Testis (tissue), 3 donors: ENCODE measurements around the gene PCBP2. TPM values are rescaled to one million over a fixed set of nuclear protein-coding genes. Genes with fewer than 3 reads are reported as not detected.

Experiments used
- DNase-seq: peaks from one replicate; pipeline ENCODE4 v3.0.0-alpha.2; 2019
- H3K27ac ChIP-seq, 2 donors: fragments of 200-600 bp; sonication (generic); one replicate each; pipeline ENCODE4 v1.5.1; 2019
- H3K27me3 ChIP-seq: fragments of 200-600 bp; sonication (generic); one replicate; pipeline ENCODE4 v1.5.1; 2019
- H3K36me3 ChIP-seq: fragments of 200-600 bp; sonication (generic); one replicate; pipeline ENCODE4 v1.5.1; 2017; ENCODE audit warnings: low read depth; ENCODE audit errors: missing control alignments
- H3K4me1 ChIP-seq: fragments of 200-600 bp; sonication (generic); one replicate; pipeline ENCODE4 v1.5.1; 2019
- H3K4me3 ChIP-seq, 2 donors: fragments of 200-600 bp; sonication (generic); one replicate each; pipeline ENCODE4 v1.5.1; 2017 to 2019
- H3K9me3 ChIP-seq: fragments of 200-600 bp; sonication (generic); one replicate; pipeline ENCODE4 v1.5.1; 2017
- POLR2A ChIP-seq: fragments of 450-650 bp; IDR thresholded peaks from one replicate; pipeline ENCODE4 v1.6.1; 2017; ENCODE audit warnings: antibody characterized with exemption, mild to moderate bottlenecking, moderate library complexity
- WGBS, 2 donors: methylation state at CpG; one replicate each; pipeline ENCODE4 v1.1.5; 2018; 5-methylcytosine and 5-hydroxymethylcytosine counted together
- intact Hi-C: fragments of 100-400 bp; cut with DNase I; formaldehyde crosslinking; loops from one replicate; pipeline ENCODE4 v1.15.1; 2023; ENCODE audit warnings: low total_unique reads
- polyA plus RNA-seq: library from polyadenylated mRNA; stranded (reverse); fragments of 350-450 nt; fragmentation: Illumina TruSeq; extraction: RNeasy Lipid Tissue Mini Kit (QIAGEN cat#74804); gene quantifications from one replicate; pipeline ENCODE4 v1.2.3, GENCODE V29; 2014; ENCODE audit warnings: low read depth, low replicate concordance; ENCODE audit not compliant: insufficient read depth
- total RNA-seq, 2 donors: library from RNA; depleted of rRNA; stranded (reverse); fragments of >200 nt; gene quantifications; one replicate each; pipeline ENCODE4 v1.2.3, GENCODE V29; 2016
- TF ChIP-seq, protein P1 (sequence below), 3 experiments: fragments of 450-650 bp in 2 of 3; fragments of 200-600 bp in 1 of 3; sonication (generic) in 1 of 3; IDR thresholded peaks; one replicate each; pipeline ENCODE4 v1.5.1; 2016 to 2019; ENCODE audit warnings: antibody characterized with exemption in 3 of 3, mild to moderate bottlenecking in 2 of 3, moderate library complexity in 1 of 3

PCBP2 gene
- total and polyA plus RNA-seq, 3 donors from 2014 or later: 553 to 1,065 (median 632) TPM

DNA sequence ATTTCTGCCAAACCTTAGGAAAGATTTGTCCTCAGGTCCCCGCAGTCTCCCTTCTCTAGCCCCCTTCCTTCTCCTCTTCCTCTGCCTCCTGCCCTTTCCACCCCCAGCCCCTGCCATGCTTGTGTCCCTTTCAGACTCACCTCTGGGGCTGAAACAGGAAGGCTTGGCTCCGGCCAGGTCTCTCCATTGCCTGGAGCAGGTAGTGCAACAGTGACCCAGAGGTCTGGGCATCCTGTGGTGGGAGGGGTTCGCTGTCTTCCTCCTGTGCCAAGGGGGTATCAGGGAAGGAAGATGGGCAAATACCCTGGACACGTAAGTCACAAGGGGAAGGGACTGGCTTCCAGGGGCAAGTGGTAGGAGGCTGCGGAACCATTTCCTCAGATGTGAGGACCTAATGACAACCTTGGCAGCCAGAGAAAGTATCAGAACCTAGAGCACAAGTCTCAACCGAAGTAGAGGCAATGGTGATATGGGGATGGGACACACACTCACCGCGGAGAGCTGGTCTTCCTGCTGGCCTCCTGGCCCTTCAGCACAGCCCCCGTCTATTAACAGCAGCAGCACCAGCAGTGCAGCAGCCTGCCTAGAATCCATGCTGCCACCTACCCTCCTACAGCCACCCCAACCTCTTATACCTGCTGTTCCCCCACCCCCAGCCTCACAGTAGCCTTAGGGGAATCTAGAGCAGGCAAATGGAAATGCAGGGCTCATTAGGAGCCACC lies 55.1 kb downstream of the PCBP2 start, which contains the start of gene NPFF:
TSS of gene NPFF (minus strand) at position 604 of the 722 bp plus-strand sequence. CDS start at position 594, 10 bp downstream.
- Histone ChIP-seq H3K4me3 (no peak within 1 kb of the TSS), H3K27me3 (no peaks in the 10 kb centered on the region), H3K36me3 (no peaks in the 10 kb centered on the region), H3K27ac (peak within 1 kb of the TSS in 1 of 2 donors; percentile 21), H3K9me3 (no peaks in the 10 kb centered on the region), H3K4me1 (peaks cover 41% of the 10 kb centered on the region)
- 87 to 91% methylated on average over 5 to 9 of the region's 9 CpGs for WGBS, 2 donors
- DNase-seq: no peak
- intact Hi-C loops: loop anchor here (10.0 kb wide), 2 partner anchors 52 to 182 kb away; partner anchors contain the start of genes AAAS and PCBP2
- TF ChIP-seq, protein P1, sequence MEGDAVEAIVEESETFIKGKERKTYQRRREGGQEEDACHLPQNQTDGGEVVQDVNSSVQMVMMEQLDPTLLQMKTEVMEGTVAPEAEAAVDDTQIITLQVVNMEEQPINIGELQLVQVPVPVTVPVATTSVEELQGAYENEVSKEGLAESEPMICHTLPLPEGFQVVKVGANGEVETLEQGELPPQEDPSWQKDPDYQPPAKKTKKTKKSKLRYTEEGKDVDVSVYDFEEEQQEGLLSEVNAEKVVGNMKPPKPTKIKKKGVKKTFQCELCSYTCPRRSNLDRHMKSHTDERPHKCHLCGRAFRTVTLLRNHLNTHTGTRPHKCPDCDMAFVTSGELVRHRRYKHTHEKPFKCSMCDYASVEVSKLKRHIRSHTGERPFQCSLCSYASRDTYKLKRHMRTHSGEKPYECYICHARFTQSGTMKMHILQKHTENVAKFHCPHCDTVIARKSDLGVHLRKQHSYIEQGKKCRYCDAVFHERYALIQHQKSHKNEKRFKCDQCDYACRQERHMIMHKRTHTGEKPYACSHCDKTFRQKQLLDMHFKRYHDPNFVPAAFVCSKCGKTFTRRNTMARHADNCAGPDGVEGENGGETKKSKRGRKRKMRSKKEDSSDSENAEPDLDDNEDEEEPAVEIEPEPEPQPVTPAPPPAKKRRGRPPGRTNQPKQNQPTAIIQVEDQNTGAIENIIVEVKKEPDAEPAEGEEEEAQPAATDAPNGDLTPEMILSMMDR (IDR thresholded peaks at IDR 0.05): no peak
- no peak for TF ChIP-seq POLR2A

DNA sequence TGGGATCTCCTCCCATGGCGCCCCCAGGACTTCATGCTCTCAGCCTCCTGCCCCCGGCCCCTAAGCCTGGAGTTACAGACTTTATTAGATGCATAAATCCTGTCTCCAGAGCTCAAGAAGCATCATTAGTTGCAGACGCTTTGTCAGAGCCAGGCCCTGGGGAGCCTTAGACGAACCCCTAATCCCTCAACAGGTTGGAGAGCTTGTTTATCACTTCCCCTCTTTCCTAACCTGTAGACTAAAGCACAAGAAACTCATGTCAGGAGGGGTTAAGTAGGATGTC lies 55.6 kb downstream of the PCBP2 start:
- H3K36me3 ChIP-seq: no peaks in the 10 kb centered on the region
- H3K4me3 ChIP-seq: no peak overlapping the region
- 92 to 93% methylated on average over 4 of the region's 4 CpGs for WGBS, 2 donors
- H3K27me3 ChIP-seq: no peaks in the 10 kb centered on the region
- intact Hi-C loops: loop anchor here (10.0 kb wide), 2 partner anchors 53 to 183 kb away; partner anchors contain the start of genes AAAS and PCBP2
- peaks cover 36% of the 10 kb centered on the region for H3K4me1 ChIP-seq
- TF ChIP-seq POLR2A: no peak
- TF ChIP-seq, protein P1 (IDR thresholded peaks at IDR 0.05): no peak
- DNase-seq: no peak
- H3K9me3 ChIP-seq: no peaks in the 10 kb centered on the region
- no peak overlapping the region for H3K27ac ChIP-seq

DNA sequence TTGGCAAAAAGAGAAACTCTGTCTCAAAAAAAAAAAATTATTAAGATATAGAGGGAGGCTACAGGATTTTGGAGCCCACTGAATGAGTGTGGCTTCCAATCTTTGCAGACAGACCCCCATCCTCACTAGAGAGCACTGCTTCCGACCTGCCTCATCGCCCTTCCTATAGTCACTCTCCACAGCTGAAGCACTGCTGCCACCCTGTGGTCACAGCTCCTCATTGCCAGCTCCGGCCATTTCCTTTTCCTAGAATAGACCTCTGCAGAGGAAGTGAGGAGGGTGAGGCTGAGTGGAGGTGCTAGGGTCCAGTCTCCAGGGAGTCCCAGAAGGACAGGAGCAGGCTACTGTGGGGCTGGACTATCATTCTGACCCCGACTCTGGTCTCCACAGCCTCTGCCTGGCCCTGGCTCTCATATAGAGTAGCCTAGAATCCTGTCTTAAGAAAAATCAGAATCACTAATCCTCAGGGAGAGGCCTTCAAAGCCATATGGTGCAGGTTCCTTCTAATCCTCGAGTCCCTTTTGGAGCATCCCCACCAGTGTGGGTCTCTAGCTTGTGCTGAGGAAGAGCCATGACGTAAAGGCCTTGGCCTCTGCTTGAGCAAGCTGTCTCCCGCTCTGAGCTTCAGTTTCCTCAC lies 56.8 kb downstream of the PCBP2 start:
- intact Hi-C loops: loop anchor here (10.0 kb wide), 2 partner anchors 54 to 184 kb away; partner anchors contain the start of genes AAAS and PCBP2
- H3K27ac ChIP-seq: no peak overlapping the region
- 37 to 46% methylated on average over 6 to 7 of the region's 7 CpGs for WGBS, 2 donors

DNA sequence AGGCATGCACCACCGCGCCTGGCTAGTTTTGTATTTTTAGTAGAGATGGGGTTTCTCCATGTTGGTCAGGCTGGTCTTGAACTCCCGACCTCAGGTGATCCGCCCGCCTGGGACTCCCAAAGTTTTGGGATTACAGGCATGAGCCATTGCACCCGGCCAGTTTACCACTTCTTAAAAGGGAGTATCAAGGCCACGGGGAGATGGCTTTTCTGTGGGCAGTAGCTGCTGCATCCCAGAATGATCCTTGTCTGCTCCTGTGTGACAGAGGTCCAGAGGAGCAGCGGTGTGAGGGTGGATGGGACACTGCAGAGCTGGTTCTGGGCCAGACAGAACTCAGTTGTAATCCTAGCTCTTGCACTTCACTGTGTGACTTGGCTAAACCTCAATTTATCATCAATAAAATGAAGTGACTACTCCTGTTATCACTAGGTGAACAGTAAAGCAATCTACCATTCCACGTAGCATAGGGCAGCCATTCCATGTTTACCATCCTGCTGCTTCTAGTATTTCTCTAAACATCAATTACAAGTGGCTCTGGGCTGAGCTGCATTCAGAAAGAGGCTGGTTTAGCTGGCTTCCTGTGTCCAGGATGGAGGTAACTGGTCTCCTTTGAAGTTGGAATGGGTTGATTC lies 58.4 kb downstream of the PCBP2 start:
- Histone ChIP-seq H3K27ac (no peak overlapping the region), H3K4me1 (peaks cover 8% of the 10 kb centered on the region), H3K36me3 (no peaks in the 10 kb centered on the region), H3K27me3 (no peaks in the 10 kb centered on the region), H3K9me3 (no peaks in the 10 kb centered on the region), H3K4me3 (no peak overlapping the region)
- intact Hi-C loops: no loop called here
- no peak for DNase-seq
- TF ChIP-seq POLR2A: no peak
- TF ChIP-seq, protein P1 (IDR thresholded peaks at IDR 0.05): no peak
- WGBS, 2 donors: 85 to 87% methylated on average over 9 of the region's 9 CpGs

More for the DNA sequence above, 56.8 kb downstream of the PCBP2 start:
- no peaks in the 10 kb centered on the region for H3K9me3 ChIP-seq
- peaks cover 25% of the 10 kb centered on the region for H3K4me1 ChIP-seq
- no peaks in the 10 kb centered on the region for H3K36me3 ChIP-seq
- H3K27me3 ChIP-seq: no peaks in the 10 kb centered on the region
- DNase-seq: peak; percentile 90
- no peak overlapping the region for H3K4me3 ChIP-seq
- no peak for TF ChIP-seq POLR2A
- TF ChIP-seq, protein P1 (IDR thresholded peaks at IDR 0.05): peak; percentile 76 to 94 (median 90)
